Esophagus muscularis mucosa (tissue), 4 donors: ENCODE results near the gene MBTPS1.

Experiments
- CTCF ChIP-seq, 3 experiments: fragments of 200-600 bp in 2 of 3; fragments of 450-650 bp in 1 of 3; sonication (generic) in 2 of 3; IDR thresholded peaks; one replicate each; pipeline ENCODE4 v1.5.1; 2017 to 2019; ENCODE audit warnings: antibody characterized with exemption in 3 of 3, mild to moderate bottlenecking in 2 of 3, moderate library complexity in 1 of 3
- EP300 ChIP-seq: sonication (generic); formaldehyde crosslinking; IDR thresholded peaks from one replicate; pipeline ENCODE4 v1.6.1; 2017; ENCODE audit warnings: antibody characterized with exemption
- POLR2A ChIP-seq: fragments of 450-650 bp; IDR thresholded peaks from one replicate; pipeline ENCODE4 v1.6.1; 2017; ENCODE audit warnings: antibody characterized with exemption, moderate library complexity, mild to moderate bottlenecking, low read depth
- POLR2AphosphoS5 ChIP-seq, 2 donors: sonication (generic); formaldehyde crosslinking; IDR thresholded peaks; one replicate each; pipeline ENCODE4 v1.6.1; 2017; ENCODE audit warnings: antibody characterized with exemption in 2 of 2

- no peak for TF ChIP-seq CTCF (IDR thresholded peaks at IDR 0.05)
- no peak for TF ChIP-seq EP300
- no peak for TF ChIP-seq POLR2A
- no peak for TF ChIP-seq POLR2AphosphoS5 (IDR thresholded peaks at IDR 0.05)
These were observed 69.1 kb downstream of the MBTPS1 start for GRCh38 chr16:84047626-84048025.
